Hematopoietic multipotent progenitor cell treated with erythropoietin and hydrocortisone succinate and interleukin-3 and kit ligand, for 15 days (in vitro differentiated cells): ENCODE data around the gene GPHB5.
"Not testable (repeated sequence)": the region's sequence is repeated elsewhere in the genome, so short reads cannot be mapped to it uniquely, and the experiment has no call there.

Source experiments
- DNase-seq: peaks from one replicate; pipeline ENCODE4 v3.0.0-alpha.2; 2015; ENCODE audit warnings: low spot score

Gene GPHB5

DNA sequence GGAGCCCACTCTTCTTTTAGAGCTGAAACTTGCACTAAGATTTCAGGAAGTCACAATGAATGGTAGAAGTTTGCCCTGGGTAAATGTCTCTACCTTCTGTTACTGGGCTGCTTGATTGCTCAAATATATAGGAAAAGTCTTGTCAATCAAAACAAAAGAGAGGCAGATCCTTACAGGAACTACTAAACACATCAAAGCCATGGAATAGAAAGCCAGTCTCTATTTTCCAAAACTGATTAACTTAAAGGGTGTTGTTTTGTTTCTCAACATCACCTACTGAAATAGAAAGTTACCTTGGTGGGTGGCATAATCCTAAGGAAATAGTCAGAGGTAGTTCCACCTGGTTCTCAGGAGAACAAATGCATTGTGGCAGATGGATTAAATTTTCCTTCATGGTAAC lies at the start of gene GPHB5:
TSS of gene GPHB5 (minus strand) at position 101 of the 400 bp plus-strand sequence. CDS start 1,086 bp downstream, outside the sequence.
- no peak for DNase-seq

DNA sequence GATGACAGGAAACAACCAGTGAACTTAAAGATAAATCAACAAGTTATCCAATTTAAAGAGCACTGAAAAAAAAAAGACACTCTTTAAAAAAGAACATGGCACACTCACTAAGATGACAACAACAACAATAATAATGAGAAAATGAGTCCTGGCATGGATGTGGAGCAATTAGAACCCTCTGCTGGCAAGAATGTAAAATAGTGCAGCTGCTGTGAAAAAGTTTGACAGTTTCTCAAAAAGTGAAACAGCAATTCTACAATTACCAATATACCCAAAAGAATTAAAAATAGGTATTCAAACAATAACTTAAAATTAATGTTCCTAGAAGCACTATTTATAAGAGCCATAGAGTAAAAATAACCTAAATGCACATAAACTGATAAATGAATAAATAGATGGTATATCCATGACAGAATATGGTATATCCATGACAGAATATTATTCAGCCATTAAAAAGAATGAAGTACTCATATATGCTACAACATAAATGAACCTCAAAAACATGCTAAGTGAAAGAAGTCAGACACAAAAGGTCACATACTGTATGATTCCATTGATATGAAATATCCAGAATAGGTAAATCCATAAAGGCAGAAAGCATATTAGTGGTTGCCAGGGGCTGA lies 49.1 kb upstream of the GPHB5 start:
- DNase-seq, result no peak

- no peak for DNase-seq
Measured at GRCh38 chr14:63362389-63362819, 43.7 kb upstream of the GPHB5 start.

- DNase-seq, result no peak
Measured at GRCh38 chr14:63361790-63362189, 43.1 kb upstream of the GPHB5 start.

- no peak for DNase-seq
Measured at GRCh38 chr14:63357841-63358240, 39.1 kb upstream of the GPHB5 start.

GRCh38 chr14:63345826-63346225 lies 27.1 kb upstream of the GPHB5 start:
- no peak for DNase-seq

DNA sequence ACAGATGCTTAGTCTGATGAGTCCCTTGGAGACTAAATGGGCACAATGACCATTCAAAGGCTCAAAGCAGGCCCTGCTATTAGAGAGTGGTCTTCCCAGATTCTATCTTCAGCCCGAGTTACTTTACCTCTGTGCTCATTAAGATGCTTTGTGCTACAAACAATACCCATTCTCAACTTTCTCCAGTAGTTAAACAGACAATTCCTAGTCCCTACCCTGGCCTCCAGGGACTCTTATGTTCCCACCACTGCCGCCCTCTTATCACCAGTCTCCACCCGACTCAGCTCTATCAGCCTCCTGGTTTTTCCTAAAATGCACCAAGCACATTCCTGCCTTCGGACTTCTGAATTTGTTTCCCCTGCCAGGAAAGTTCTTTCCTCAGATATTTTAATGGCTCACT lies 25.6 kb upstream of the GPHB5 start:
- DNase-seq, result no peak

DNA sequence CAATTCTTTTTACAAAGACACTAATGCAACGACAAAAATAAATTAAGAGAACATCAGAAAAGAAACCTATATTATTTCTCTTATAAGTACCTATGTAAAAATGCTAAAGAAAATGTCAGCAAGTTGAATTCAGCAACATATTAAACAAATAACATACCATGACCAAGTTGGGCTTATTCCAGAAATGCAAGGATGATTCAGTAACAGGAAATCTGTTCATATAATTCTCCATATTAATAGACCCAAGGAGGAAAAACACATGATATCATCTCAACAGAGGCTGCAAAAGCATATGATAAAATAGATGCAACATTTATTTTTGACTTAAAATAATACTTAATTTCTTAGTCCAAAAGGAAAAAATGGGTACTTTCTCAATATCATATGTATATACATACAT lies 25.1 kb upstream of the GPHB5 start:
- DNase-seq, result no peak

- no peak for DNase-seq
Measured at GRCh38 chr14:63342371-63342770, 23.6 kb upstream of the GPHB5 start.

DNA sequence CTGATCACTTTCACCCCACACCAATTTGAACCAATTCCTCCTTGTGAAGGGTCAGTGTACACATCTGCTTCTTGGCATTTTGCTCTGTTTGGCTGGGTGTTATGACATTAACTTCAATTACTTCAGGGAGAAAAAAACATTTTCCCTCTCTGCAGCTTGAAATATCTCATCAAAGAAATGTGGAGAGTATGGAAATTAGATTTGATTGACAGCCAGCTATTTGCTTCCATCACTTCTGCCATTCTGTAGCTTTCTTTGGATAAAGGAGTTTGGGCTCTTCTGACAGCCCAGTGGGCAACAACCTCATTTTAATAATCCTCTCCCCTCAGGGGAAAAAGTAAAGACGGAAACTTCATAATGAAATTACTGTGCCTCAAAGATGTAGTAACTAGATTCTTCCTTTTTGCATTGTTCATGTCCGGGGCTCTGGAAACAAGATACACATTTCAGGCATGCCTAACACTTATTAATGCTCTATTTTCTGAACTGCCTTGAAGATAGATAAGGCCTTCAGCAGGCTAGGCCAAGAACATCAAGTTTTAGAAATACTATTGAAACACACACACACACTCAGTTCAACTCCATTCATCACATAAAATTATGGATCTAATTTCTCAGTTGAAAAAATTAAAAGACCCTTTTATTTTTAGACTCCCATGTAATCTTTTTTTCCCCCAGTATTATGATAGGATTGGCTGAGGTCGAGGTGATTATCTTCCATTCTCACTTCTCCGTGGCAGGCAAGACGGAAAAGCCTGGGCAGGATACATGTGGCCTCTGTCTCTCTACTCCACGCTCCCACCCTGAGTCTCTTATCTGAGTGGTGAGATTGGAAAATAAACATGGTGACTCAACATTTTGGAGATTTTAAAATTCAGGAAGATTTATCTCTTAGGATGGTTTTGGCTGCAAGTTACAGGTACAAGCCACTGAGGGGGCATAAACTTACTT lies 10.3 kb upstream of the GPHB5 start:
- no peak for DNase-seq

- no peak for DNase-seq
Measured at GRCh38 chr14:63326840-63327239, 8.1 kb upstream of the GPHB5 start.

DNA sequence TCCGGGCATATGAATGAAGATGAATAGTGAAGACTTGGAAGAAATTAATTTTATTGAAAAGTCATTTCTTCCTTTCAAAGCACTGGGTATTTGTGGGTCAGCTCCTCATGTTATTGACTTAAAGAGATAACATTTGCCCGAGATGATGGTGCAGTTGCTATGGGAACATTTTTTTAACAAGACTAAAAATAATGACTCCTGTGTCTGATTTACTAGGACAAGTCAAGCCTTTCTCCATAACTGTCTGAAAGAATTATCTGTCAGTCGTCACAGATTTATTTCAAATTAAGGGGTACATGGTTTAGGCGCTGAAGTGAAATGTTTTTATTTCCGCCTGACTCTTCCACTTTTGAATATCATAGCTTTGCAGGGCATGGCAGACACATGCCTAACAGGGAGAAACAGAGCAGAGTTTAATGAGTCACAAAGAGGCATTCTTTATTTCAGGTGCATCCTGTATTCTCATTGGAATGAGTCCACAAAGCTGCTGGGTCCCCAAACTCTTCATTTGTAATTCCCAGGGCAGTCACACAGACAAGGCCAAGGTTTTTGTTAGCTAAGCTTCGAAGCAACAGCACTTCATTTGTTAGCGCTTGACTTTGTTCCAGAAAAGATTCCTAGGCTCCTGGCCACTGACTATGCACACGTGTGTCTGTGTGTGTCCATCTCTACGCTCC lies 4.3 kb upstream of the GPHB5 start:
- DNase-seq, result no peak

DNA sequence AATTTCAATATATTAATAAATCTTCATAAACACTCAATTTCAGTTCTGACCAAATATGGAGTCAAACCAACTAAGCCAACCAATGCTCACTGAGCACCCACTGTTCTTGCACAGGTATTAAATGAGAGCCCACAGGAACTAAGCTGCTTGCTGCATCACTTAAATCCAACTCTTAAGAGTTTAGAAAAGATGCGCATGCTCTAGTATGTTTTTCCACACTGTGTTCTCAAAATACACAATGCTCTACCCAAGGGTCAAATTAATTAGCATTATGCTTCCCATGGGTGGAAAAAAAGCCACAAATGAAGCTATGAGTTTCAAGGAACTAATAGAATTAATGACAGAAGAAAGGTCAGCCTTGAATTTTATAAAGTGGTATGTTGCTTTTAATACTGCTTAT lies 3.7 kb upstream of the GPHB5 start:
- DNase-seq, result no peak

GRCh38 chr14:63308723-63309317 lies 9.9 kb downstream of the GPHB5 start:
- no peak for DNase-seq

DNA sequence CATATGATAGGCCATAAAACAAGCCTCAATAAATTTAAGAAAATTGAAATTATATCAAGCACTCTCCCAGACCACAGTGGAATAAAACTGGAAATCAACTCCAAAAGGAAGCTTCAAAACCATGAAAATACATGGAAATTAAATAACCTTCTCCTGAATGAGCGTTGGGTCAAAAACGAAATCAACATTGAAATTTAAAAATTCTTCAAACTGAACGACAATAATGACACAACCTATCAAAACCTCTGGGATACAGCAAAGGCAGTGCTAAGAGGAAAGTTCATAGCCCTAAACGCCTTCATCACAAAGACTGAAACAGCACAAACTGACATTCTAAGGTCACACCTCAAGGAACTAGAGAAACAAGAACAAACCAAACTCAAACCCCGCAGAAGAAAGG lies 14.3 kb downstream of the GPHB5 start:
- DNase-seq, result not testable (repeated sequence)

DNA sequence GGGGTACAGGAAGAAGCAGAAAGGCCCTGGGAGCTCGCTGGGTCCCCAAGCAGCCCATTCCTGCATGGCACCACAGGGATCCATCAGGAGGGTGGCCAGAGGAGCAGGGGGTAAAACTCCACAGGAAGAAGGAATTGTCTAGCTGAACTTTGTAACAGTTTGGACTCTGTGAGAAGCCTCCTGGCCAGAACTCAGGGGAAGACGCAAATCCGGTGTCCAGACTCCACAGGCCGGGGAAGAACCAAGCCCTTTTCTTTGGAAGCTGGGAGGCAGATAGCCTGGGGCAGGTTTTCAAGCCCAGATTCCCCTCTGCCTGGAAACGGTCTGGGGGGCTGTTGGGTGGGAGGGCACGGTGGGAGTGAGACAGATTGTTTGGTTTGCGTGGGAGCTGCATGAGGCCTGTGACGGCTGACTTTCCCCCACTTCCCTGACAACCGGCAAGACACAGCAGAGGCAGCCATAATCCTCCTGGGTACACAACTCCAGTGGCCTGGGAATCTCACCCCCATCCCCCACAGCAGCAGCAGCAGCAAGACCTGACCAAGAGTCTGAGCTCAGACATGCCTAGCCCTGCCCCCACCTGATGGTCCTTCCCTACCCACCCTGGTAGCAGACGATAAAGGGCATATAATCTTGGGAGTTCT lies 16.7 kb downstream of the GPHB5 start:
- no peak for DNase-seq

DNA sequence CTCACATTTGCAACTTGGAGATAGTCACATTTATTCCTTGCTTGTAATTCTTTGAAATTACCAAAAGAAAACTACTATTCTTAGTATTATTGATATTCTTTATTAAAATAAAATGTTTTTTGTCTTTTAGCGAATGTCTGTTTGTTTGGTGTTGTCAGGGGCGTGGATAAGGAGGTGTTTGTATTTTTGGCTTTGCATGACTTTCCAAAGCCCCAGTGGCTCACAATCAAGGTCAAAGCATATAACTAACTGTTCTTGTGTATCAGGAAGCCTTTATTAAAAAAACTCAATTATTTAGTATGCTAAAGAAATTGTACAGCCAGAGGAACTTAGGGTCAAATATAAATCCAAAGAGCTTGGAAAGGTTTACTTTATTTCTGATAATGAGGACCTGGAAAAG lies 17.9 kb downstream of the GPHB5 start:
- no peak for DNase-seq

DNA sequence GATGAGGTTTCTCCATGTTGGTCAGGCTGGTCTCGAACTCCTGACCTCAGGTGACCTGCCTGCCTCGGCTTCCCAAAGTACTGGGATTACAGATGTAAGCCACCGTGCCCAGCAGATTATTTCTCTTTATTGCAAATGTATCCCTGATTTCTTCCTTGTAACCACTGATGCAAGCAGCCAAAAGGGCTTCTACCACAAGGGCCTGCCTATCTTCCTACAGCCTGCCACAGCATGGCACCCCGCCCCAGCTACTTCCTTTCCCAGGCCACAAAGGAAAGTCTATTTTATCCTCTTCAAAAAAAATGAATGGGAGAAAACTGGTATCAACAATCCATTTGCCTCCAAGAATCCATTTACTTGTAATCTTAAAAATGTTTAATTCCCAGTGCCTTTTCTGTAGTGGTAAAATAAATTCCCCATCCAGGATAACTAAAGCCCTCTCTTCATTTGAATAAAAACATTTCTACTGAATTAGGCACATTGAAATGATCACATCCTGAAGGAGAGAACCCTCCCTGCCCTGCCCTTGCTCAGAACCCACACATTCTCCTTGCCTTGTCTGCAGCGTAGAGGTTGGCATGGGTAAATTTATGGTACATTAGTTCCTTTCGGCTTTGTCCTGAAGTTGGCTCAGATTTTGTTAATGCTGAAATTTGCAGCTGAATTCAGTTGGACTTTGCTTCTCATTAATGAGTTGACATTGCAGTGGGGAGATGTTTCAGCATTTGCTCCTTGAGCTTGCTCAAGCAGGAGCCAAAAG lies 19.2 kb downstream of the GPHB5 start:
- no peak for DNase-seq

GRCh38 chr14:63297372-63298063 lies 21.2 kb downstream of the GPHB5 start:
- DNase-seq, result no peak

DNA sequence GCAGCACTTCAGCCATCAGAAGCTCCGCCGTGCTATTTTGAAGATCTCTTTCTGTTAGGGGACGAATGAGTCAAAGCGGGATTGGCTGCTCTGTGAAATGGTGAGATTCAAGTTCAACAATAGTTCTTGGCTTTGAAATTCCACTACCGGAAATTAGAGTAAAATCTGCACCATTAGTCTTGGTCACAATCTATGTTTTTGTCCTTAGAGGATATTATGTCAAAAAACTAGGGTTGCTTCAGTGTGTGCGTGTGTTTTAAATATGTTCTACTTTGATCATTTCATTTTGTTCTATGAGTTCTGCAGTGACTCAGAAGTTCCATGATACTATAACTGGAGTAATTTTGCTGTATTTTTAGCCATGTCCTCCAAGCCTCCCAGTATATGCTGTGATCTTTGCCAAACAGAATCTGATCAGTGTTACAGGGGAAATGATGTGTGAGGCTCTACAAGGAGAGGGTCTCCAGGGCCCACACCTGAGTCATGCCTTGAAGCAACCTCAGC lies 22.6 kb downstream of the GPHB5 start:
- DNase-seq, result no peak
